Mucosa of stomach (tissue), 1 donor: ENCODE results near the gene FITM2.

Source experiments
- H3K27me3 ChIP-seq: one replicate; pipeline ENCODE4 v1.7.0; 2013; ENCODE audit warnings: mild to moderate bottlenecking, low read length; ENCODE audit not compliant: control insufficient read depth, insufficient read depth
- H3K36me3 ChIP-seq: one replicate; pipeline ENCODE4 v1.7.0; 2013; ENCODE audit warnings: low read length; ENCODE audit not compliant: control insufficient read depth, insufficient read depth
- H3K4me1 ChIP-seq: one replicate; pipeline ENCODE4 v1.7.0; 2013; ENCODE audit warnings: mild to moderate bottlenecking, low read length; ENCODE audit not compliant: control insufficient read depth, insufficient read depth
- H3K4me3 ChIP-seq: one replicate; pipeline ENCODE4 v1.7.0; 2013; ENCODE audit warnings: low read length
- H3K9ac ChIP-seq: one replicate; pipeline ENCODE4 v1.7.0; 2013; ENCODE audit warnings: mild to moderate bottlenecking, low read length, moderate library complexity
- H3K9me3 ChIP-seq: one replicate; pipeline ENCODE4 v1.7.0; 2013; ENCODE audit warnings: mild to moderate bottlenecking, low read length, moderate library complexity; ENCODE audit not compliant: control insufficient read depth
- donor health status: Pancreatic carcinoma.

Gene FITM2

GRCh38 chr20:44271915-44272663 lies 38.9 kb downstream of the FITM2 start:
- H3K4me3 ChIP-seq = no peak overlapping the region
- no peaks in the 10 kb centered on the region for H3K36me3 ChIP-seq
- H3K27me3 ChIP-seq = no peaks in the 10 kb centered on the region
- no peaks in the 10 kb centered on the region for H3K4me1 ChIP-seq
- H3K9me3 ChIP-seq = no peaks in the 10 kb centered on the region
- no peak overlapping the region for H3K9ac ChIP-seq

GRCh38 chr20:44268802-44269201 lies 42.2 kb downstream of the FITM2 start:
- H3K36me3 ChIP-seq = no peaks in the 10 kb centered on the region
- H3K4me3 ChIP-seq = no peak overlapping the region
- H3K9me3 ChIP-seq = no peaks in the 10 kb centered on the region
- H3K9ac ChIP-seq = no peak overlapping the region
- no peaks in the 10 kb centered on the region for H3K4me1 ChIP-seq
- no peaks in the 10 kb centered on the region for H3K27me3 ChIP-seq

GRCh38 chr20:44264287-44264686 lies 46.7 kb downstream of the FITM2 start:
- no peak overlapping the region for H3K4me3 ChIP-seq
- H3K4me1 ChIP-seq = peaks cover 3% of the 10 kb centered on the region
- no peak overlapping the region for H3K9ac ChIP-seq
- no peaks in the 10 kb centered on the region for H3K27me3 ChIP-seq
- no peaks in the 10 kb centered on the region for H3K9me3 ChIP-seq
- H3K36me3 ChIP-seq = no peaks in the 10 kb centered on the region

GRCh38 chr20:44258226-44258890 lies 52.6 kb downstream of the FITM2 start:
- H3K36me3 ChIP-seq = no peaks in the 10 kb centered on the region
- no peak overlapping the region for H3K9ac ChIP-seq
- no peak overlapping the region for H3K4me3 ChIP-seq
- H3K4me1 ChIP-seq = peaks cover 3% of the 10 kb centered on the region
- no peaks in the 10 kb centered on the region for H3K9me3 ChIP-seq
- no peaks in the 10 kb centered on the region for H3K27me3 ChIP-seq

GRCh38 chr20:44256961-44257360 lies 54.0 kb downstream of the FITM2 start:
- no peaks in the 10 kb centered on the region for H3K9me3 ChIP-seq

GRCh38 chr20:44255942-44256341 lies 55.1 kb downstream of the FITM2 start:
- no peaks in the 10 kb centered on the region for H3K27me3 ChIP-seq
- H3K4me1 ChIP-seq = no peaks in the 10 kb centered on the region
- no peak overlapping the region for H3K4me3 ChIP-seq
- H3K36me3 ChIP-seq = no peaks in the 10 kb centered on the region
- no peak overlapping the region for H3K9ac ChIP-seq
- H3K9me3 ChIP-seq = no peaks in the 10 kb centered on the region

More at GRCh38 chr20:44256961-44257360, 54.0 kb downstream of the FITM2 start:
- H3K9ac ChIP-seq = no peak overlapping the region
- H3K4me3 ChIP-seq = no peak overlapping the region
- no peaks in the 10 kb centered on the region for H3K27me3 ChIP-seq
- H3K4me1 ChIP-seq = peaks cover 3% of the 10 kb centered on the region
- no peaks in the 10 kb centered on the region for H3K36me3 ChIP-seq

- Histone ChIP-seq H3K9ac (no peak overlapping the region), H3K4me1 (no peaks in the 10 kb centered on the region), H3K4me3 (no peak overlapping the region)
These were observed 56.9 kb downstream of the FITM2 start for GRCh38 chr20:44254073-44254472.

GRCh38 chr20:44253528-44253927 lies 57.5 kb downstream of the FITM2 start:
- H3K9me3 ChIP-seq = no peaks in the 10 kb centered on the region
- peaks cover 2% of the 10 kb centered on the region for H3K27me3 ChIP-seq
- H3K4me1 ChIP-seq = no peaks in the 10 kb centered on the region
- no peaks in the 10 kb centered on the region for H3K36me3 ChIP-seq
- H3K4me3 ChIP-seq = no peak overlapping the region
- H3K9ac ChIP-seq = no peak overlapping the region

More at GRCh38 chr20:44254073-44254472, 56.9 kb downstream of the FITM2 start:
- no peaks in the 10 kb centered on the region for H3K9me3 ChIP-seq
- no peaks in the 10 kb centered on the region for H3K36me3 ChIP-seq
- no peaks in the 10 kb centered on the region for H3K27me3 ChIP-seq
